Lung (tissue), 12 donors: ENCODE measurements around the gene LRSAM1. TPM values are rescaled to one million over a fixed set of nuclear protein-coding genes. Genes with fewer than 3 reads are reported as not detected.

ENCODE experiments used
- ATAC-seq: fragments of 200-7000 bp; cut with Tn5 transposase; one replicate; pipeline ENCODE4 v1.9.1; 2020; ENCODE audit warnings: moderate number of reproducible peaks; ENCODE audit not compliant: insufficient read depth, low FRiP score
- DNase-seq, 3 donors: peaks; one replicate each; pipeline ENCODE4 v3.0.0-alpha.2; 2013 to 2017
- H3K27ac ChIP-seq, 2 donors: one replicate each; pipeline ENCODE4 v1.5.1; 2013; ENCODE audit warnings: mild to moderate bottlenecking in 2 of 2, moderate library complexity in 2 of 2, control low read depth in 1 of 2, inconsistent platforms in 1 of 2, low read depth in 1 of 2, low read length in 1 of 2
- H3K27me3 ChIP-seq, 3 donors: one replicate each; pipeline ENCODE4 v1.5.1; 2013; ENCODE audit warnings: low read length in 2 of 3; ENCODE audit not compliant: control insufficient read depth in 3 of 3, insufficient read depth in 3 of 3
- H3K36me3 ChIP-seq, 4 donors: one replicate each; pipeline ENCODE4 v1.5.1; 2013; ENCODE audit warnings: low read length in 4 of 4, mild to moderate bottlenecking in 1 of 4, moderate library complexity in 1 of 4; ENCODE audit not compliant: control insufficient read depth in 4 of 4, insufficient read depth in 4 of 4
- H3K4me1 ChIP-seq, 5 donors: one replicate each; pipeline ENCODE4 v1.5.1; 2013; ENCODE audit warnings: low read length in 5 of 5, mild to moderate bottlenecking in 2 of 5, moderate library complexity in 1 of 5; ENCODE audit not compliant: control insufficient read depth in 5 of 5, insufficient read depth in 5 of 5
- H3K4me3 ChIP-seq: one replicate; pipeline ENCODE4 v1.5.1; 2013; ENCODE audit warnings: mild to moderate bottlenecking, control low read depth, moderate library complexity
- H3K9ac ChIP-seq, 2 donors: one replicate each; pipeline ENCODE4 v1.5.1; 2013; ENCODE audit warnings: low read length in 2 of 2, control low read depth in 1 of 2; ENCODE audit not compliant: insufficient read depth in 1 of 2
- H3K9me3 ChIP-seq, 4 donors: one replicate each; pipeline ENCODE4 v1.5.1; 2013; ENCODE audit warnings: low read length in 3 of 4, mild to moderate bottlenecking in 1 of 4, moderate library complexity in 1 of 4; ENCODE audit not compliant: control insufficient read depth in 4 of 4, insufficient read depth in 3 of 4
- CTCF ChIP-seq: IDR thresholded peaks from 2 replicates; pipeline ENCODE4 v1.5.1; 2012; ENCODE audit warnings: mild to moderate bottlenecking; ENCODE audit errors: control extremely low read depth, extremely low read depth
- WGBS, 2 donors: extraction: QIAGEN DNeasy Blood & Tissue Kit; methylation state at CpG; one replicate each; pipeline ENCODE4 v1.1.7; 2013; 5-methylcytosine and 5-hydroxymethylcytosine counted together
- polyA plus RNA-seq, 2 donors: library from polyadenylated mRNA; stranded (reverse); fragments of 200-250 nt; gene quantifications; one replicate each; pipeline ENCODE4 v1.2.1, GENCODE V29; 2013
- total RNA-seq, 2 donors: library from RNA; depleted of rRNA in 1 of 2; stranded (reverse); fragments of >200 nt in 1 of 2; gene quantifications; one replicate each; pipeline ENCODE4 v1.2.1, GENCODE V29; 2014 to 2021
- donor health status: control.
- donor health status: control.
- donor health status: Bipolar disorder and iron deficiency.
- donor health status: healthy.
- donor health status: DM: yes; HTN: yes; CAD: no.

The LRSAM1 gene
- total and polyA plus RNA-seq, 4 donors: 13.5 to 24.5 (median 18.0) TPM

- TF ChIP-seq CTCF: no peak
- DNase-seq: no peak
- 87 to 92% methylated on average over 9 of the region's 9 CpGs for WGBS, 2 donors
- Histone ChIP-seq H3K27me3 (no peaks in the 10 kb centered on the region), H3K4me1 (peaks cover 0 to 2% (median 0%) of the 10 kb centered on the region in 5 donors), H3K27ac (no peak overlapping the region), H3K9me3 (no peaks in the 10 kb centered on the region), H3K4me3 (no peak overlapping the region), H3K9ac (no peak overlapping the region), H3K36me3 (peaks cover 5 to 57% (median 10%) of the 10 kb centered on the region in 4 donors)
- ATAC-seq: no peak
Observed at GRCh38 chr9:127490535-127491230, 39.4 kb downstream of the LRSAM1 start.

DNA sequence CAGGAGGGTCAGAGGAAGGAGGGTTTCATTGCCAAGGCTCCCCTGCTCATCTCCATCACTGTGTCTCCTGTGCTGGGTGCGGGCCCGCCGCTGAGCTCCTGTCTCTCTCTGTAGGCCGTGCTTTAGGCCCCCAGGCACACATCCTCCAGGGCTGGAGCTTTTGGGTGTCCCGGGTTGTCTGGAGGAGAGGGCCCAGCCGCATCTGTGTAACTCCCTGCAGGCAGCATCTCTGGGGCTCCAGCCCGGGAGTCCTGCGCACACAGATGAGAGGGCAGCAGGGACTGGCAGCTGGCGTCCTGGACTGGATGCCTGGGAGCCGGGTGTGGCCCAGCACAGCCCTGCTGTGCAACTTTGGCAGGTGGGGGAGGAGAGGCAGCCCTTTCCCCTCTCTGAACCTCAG, 40.2 kb downstream of the LRSAM1 start:
- no peak for DNase-seq
- WGBS, 2 donors: 91 to 98% methylated on average over 9 to 10 of the region's 10 CpGs
- Histone ChIP-seq H3K36me3 (peaks cover 3 to 55% (median 10%) of the 10 kb centered on the region in 4 donors), H3K4me1 (peaks cover 0 to 3% (median 0%) of the 10 kb centered on the region in 5 donors), H3K9me3 (no peaks in the 10 kb centered on the region), H3K9ac (no peak overlapping the region), H3K4me3 (no peak overlapping the region), H3K27ac (no peak overlapping the region), H3K27me3 (no peaks in the 10 kb centered on the region)
- ATAC-seq: no peak
- TF ChIP-seq CTCF: no peak

GRCh38 chr9:127492616-127493015, 41.3 kb downstream of the LRSAM1 start:
- Histone ChIP-seq H3K27ac (no peak overlapping the region), H3K4me3 (no peak overlapping the region), H3K9me3 (no peaks in the 10 kb centered on the region), H3K9ac (no peak overlapping the region), H3K36me3 (peaks cover 3 to 56% (median 14%) of the 10 kb centered on the region in 4 donors), H3K4me1 (peaks cover 0 to 3% (median 0%) of the 10 kb centered on the region in 5 donors), H3K27me3 (no peaks in the 10 kb centered on the region)
- ATAC-seq (no peak), DNase-seq (no peak)
- TF ChIP-seq CTCF: no peak
- WGBS, 2 donors: 88 to 89% methylated on average over 14 of the region's 14 CpGs
